Nephron (organoid): ENCODE data around the gene KSR1.
A peak's percentile ranks its signal among the peaks of the same experiment; 100 is the strongest.

Source experiments
- H3K27ac Mint-ChIP-seq, 3 experiments: 2 replicates each; pipeline ENCODE4 v1.8.0; 2020; ENCODE audit warnings: mixed read lengths in 3 of 3, mild to moderate bottlenecking in 2 of 3, moderate library complexity in 1 of 3
- H3K27me3 Mint-ChIP-seq: 2 replicates; pipeline ENCODE4 v1.8.0; 2021; ENCODE audit warnings: low read depth, mild to moderate bottlenecking, moderate library complexity, mixed read lengths
- H3K36me3 Mint-ChIP-seq: 2 replicates; pipeline ENCODE4 v1.8.0; 2020; ENCODE audit warnings: low read depth, mixed read lengths
- H3K4me1 Mint-ChIP-seq: 2 replicates; pipeline ENCODE4 v1.8.0; 2020; ENCODE audit warnings: mixed read lengths
- H3K4me3 Mint-ChIP-seq, 3 experiments: 2 replicates each; pipeline ENCODE4 v1.8.0; 2020; ENCODE audit warnings: mild to moderate bottlenecking in 3 of 3, mixed read lengths in 3 of 3, moderate library complexity in 2 of 3
- H3K9me3 Mint-ChIP-seq: 2 replicates; pipeline ENCODE4 v1.8.0; 2020; ENCODE audit warnings: mixed read lengths
- TF ChIP-seq, protein P1 (sequence below), 3 experiments: fragments of 200-600 bp; sonication (generic); IDR thresholded peaks; one replicate each; pipeline ENCODE4 v1.5.0; 2021; ENCODE audit warnings: antibody characterized with exemption in 3 of 3; ENCODE audit not compliant: unreplicated experiment in 3 of 3

Gene KSR1

DNA sequence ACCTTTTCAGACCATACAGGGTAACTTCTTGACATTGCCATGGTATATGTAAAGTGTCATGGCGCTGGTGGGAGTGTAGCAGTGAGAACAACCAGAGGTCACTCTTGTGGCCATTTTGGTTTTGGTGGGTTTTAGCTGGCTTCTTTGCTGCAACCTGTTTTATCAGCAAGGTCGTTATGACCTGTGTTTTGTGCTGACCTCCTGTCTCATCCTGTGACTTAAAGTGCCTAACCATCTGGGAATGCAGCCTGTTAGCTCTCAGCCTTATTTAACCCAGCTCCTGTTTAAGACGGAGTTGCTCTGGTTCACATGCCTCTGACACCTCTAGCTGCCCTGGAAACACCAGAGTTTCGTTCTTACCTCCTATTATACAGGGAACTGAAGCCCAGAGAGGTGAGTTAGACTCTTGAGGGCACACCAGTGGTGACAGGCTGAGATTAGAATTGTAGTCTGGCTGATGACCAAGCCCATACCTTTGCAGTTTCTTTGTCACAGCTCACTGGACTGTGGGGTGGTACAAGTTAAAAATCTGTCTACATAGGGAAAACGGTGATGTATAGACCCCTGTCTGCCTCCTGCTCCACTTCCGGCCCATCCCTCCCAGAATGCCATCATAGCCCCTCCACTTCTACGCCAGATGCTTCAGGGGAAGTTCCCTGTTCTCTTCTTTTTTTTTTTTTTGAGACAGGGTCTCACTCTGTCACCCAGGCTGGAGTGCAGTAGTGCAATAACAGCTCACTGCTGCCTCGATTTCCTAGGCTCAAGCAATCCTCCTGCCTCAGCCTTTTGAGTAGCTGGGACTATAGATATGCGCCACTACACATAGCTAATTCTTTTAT is 21.0 kb downstream of the KSR1 start:
- H3K9me3 Mint-ChIP-seq = no peaks in the 10 kb centered on the region
- TF ChIP-seq, protein P1, sequence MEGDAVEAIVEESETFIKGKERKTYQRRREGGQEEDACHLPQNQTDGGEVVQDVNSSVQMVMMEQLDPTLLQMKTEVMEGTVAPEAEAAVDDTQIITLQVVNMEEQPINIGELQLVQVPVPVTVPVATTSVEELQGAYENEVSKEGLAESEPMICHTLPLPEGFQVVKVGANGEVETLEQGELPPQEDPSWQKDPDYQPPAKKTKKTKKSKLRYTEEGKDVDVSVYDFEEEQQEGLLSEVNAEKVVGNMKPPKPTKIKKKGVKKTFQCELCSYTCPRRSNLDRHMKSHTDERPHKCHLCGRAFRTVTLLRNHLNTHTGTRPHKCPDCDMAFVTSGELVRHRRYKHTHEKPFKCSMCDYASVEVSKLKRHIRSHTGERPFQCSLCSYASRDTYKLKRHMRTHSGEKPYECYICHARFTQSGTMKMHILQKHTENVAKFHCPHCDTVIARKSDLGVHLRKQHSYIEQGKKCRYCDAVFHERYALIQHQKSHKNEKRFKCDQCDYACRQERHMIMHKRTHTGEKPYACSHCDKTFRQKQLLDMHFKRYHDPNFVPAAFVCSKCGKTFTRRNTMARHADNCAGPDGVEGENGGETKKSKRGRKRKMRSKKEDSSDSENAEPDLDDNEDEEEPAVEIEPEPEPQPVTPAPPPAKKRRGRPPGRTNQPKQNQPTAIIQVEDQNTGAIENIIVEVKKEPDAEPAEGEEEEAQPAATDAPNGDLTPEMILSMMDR (IDR thresholded peaks at IDR 0.05; ENCODE audit: unreplicated experiment in 3 of 3) = no peak
- H3K36me3 Mint-ChIP-seq = no peaks in the 10 kb centered on the region
- H3K4me3 Mint-ChIP-seq = no peak overlapping the region
- peak overlapping the region in 1 of 3 experiments; percentile 38 for H3K27ac Mint-ChIP-seq
- no peaks in the 10 kb centered on the region for H3K27me3 Mint-ChIP-seq
- H3K4me1 Mint-ChIP-seq = peaks cover 9% of the 10 kb centered on the region

DNA sequence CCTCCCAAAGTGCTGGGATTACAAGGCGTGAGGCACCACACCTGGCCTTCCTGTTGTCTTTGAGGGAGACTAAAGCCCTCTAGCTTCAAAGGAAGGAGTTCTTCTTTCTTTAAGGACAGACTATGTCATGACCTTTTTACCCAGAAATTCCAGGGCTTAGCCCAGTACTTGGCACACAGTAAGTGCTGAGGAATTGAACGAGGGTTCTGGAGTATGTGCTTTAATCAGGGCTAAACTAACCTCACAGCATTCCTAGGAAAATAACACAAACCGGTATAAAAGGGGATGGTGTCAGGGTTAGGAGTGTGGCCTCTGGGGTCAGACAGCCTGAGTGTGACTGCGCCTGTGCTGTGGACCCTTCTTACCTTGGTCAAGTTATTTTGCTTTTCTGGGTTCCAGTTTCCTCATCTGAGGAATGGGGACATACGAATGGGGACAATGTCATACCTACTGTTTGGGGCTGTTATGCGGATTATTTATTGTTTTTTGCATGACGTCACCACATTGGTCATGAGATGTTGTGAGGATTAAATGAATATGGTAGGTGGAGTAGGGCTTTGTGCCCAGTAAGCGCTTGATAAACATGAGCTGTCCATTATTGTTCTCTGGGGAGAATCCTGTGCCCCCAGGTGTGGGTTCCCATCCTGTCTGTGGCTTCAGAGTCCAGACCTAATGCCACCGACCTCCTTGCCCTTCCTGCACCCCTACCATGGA is 21.9 kb downstream of the KSR1 start:
- Mint-ChIP-seq H3K4me3 (no peak overlapping the region), H3K27ac (no peak overlapping the region), H3K27me3 (no peaks in the 10 kb centered on the region), H3K9me3 (no peaks in the 10 kb centered on the region), H3K4me1 (peaks cover 7% of the 10 kb centered on the region), H3K36me3 (no peaks in the 10 kb centered on the region)
- TF ChIP-seq, protein P1 (IDR thresholded peaks at IDR 0.05; ENCODE audit: unreplicated experiment in 3 of 3) = no peak

DNA sequence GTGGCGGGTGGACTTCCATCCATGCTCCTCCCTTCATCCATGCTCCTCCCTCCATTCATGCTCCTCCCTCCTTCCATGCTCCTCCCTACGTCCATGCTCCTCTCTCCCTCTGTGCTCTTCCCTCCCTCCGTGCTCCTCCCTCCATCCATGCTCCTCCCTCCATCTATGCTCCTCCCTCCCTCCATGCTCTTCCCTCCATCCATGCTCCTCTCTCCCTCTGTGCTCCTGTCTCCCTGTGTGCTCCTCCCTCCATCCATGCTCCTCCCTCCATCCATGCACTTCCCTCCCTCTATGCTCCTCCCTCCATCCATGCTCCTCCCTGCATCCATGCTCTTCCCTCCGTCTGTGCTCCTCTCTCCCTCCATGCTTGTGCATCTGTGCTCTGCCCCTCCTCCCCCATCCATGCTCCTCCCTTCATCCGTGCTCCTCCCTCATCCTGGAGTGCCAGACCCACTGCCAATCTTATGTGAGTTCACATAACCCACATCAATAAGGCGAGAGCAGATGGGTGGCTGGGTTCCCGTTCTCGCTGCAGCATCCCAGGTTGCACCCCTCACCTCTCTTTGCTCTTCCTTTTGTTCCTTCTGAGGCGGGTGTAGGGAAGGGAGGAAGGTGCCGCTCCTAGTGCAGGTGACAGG is 22.8 kb downstream of the KSR1 start:
- TF ChIP-seq, protein P1 (IDR thresholded peaks at IDR 0.05; ENCODE audit: unreplicated experiment in 3 of 3) = no peak
- H3K27ac Mint-ChIP-seq = no peak overlapping the region
- H3K36me3 Mint-ChIP-seq = no peaks in the 10 kb centered on the region
- H3K27me3 Mint-ChIP-seq = no peaks in the 10 kb centered on the region
- H3K4me1 Mint-ChIP-seq = peaks cover 4% of the 10 kb centered on the region
- H3K9me3 Mint-ChIP-seq = no peaks in the 10 kb centered on the region
- H3K4me3 Mint-ChIP-seq = no peak overlapping the region

DNA sequence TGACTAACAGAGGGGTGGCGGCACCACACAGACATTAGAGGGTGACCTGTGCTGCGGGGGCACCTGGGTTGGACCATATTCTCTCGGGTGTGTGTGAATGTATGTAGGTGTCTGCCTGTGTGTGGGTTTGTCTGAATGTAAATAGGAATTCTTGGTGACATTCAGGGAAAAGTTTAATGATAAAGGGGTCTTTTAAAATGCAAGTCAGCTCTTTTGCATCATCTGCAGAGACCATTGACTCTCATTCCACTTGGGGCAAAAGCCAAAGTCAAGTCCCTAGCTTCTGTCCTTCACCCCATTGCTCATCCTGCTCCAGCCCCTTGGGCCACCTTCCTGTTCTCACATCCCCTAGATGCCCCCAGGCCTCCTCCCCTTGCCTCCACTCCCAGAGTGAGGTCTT is 23.6 kb downstream of the KSR1 start:
- Mint-ChIP-seq H3K27me3 (no peaks in the 10 kb centered on the region), H3K27ac (no peak overlapping the region), H3K4me3 (no peak overlapping the region), H3K9me3 (no peaks in the 10 kb centered on the region), H3K36me3 (no peaks in the 10 kb centered on the region), H3K4me1 (peaks cover 4% of the 10 kb centered on the region)
- TF ChIP-seq, protein P1 (IDR thresholded peaks at IDR 0.05; ENCODE audit: unreplicated experiment in 3 of 3) = no peak

DNA sequence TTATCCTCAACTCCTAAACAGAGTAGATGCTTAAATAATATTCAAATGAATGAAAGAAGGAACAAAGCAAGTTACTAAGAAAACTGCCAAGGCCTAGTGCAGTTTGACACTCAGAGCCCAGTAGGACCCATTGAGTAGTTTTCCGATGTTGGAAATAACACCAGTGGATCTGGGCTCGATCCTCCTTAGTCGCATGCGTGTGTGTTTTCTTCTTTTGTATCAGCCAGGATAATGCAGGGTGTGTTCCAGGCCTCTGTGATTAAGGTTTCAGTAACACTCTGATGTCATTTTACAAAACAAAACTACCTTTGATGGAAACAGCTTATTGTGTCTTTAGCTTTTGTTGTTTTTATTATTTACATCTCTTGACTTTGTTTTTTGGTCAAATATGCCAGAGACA is 24.5 kb downstream of the KSR1 start:
- no peak overlapping the region for H3K4me3 Mint-ChIP-seq
- H3K27me3 Mint-ChIP-seq = no peaks in the 10 kb centered on the region
- no peak overlapping the region for H3K27ac Mint-ChIP-seq
- H3K4me1 Mint-ChIP-seq = peaks cover 5% of the 10 kb centered on the region
- TF ChIP-seq, protein P1 (IDR thresholded peaks at IDR 0.05; ENCODE audit: unreplicated experiment in 3 of 3) = no peak
- no peaks in the 10 kb centered on the region for H3K9me3 Mint-ChIP-seq
- H3K36me3 Mint-ChIP-seq = no peaks in the 10 kb centered on the region
